GM12878 (cell line): ENCODE results near the gene INF2. TPM values are rescaled to one million over a fixed set of nuclear protein-coding genes. Genes with fewer than 3 reads are reported as not detected.

Experiments used
- ATAC-seq: fragments of 200-7000 bp; cut with Tn5 transposase; 3 replicates; pipeline ENCODE4 v1.9.1; 2020; ENCODE audit warnings: mild to moderate bottlenecking, moderate library complexity
- BruUV-seq: library from RNA; stranded (reverse); fragments of 400-500 nt; replicated peaks from 2 replicates; lab custom pipeline; 2021; lab: Mats Ljungman, UMichigan
- CTCF ChIA-PET: fragments of 300-600 bp; sonication (Branson Sonifier 250); formaldehyde crosslinking; extraction: SDS; loops from one replicate; lab custom pipeline; 2021; ENCODE audit warnings: inconsistent platforms; lab: Yijun Ruan, JAX
- POLR2A ChIA-PET: fragments of 350-600 bp; formaldehyde crosslinking; extraction: SDS; loops from one replicate; lab custom pipeline; 2021; ENCODE audit warnings: inconsistent platforms; lab: Charles Lee
- RAD21 ChIA-PET: fragments of 300-600 bp; sonication (Branson Sonifier 250); formaldehyde crosslinking; loops from one replicate; lab custom pipeline; 2023; ENCODE audit warnings: antibody characterized with exemption; ENCODE audit not compliant: unreplicated experiment; lab: Charles Lee
- SMC1A ChIA-PET: fragments of 300-600 bp; sonication (Branson Sonifier 250); formaldehyde crosslinking; loops from one replicate; lab custom pipeline; 2023; ENCODE audit not compliant: unreplicated experiment, uncharacterized antibody; lab: Charles Lee
- DNase-seq: peaks from one replicate; pipeline ENCODE4 v3.0.0-alpha.2; 2011; ENCODE audit warnings: low read depth, low spot score
- FAIRE-seq: peaks from 3 replicates; lab custom pipeline; 2011; peaks lifted over from hg19 to GRCh38; lab: Jason Lieb, UNC
- H2AFZ ChIP-seq: 2 replicates; pipeline ENCODE4 v1.6.0; 2011; ENCODE audit warnings: low read depth, low read length, control low read depth; ENCODE audit not compliant: control insufficient read depth
- H3K27ac ChIP-seq: 2 replicates; pipeline ENCODE4 v1.5.1; 2011; ENCODE audit warnings: control low read depth; ENCODE audit not compliant: control insufficient read depth, insufficient read depth
- H3K27me3 ChIP-seq, 2 experiments: replicated peaks in 1 of 2; 2 replicates each; pipeline versions ENCODE4 v1.6.0 to v1.6.1; 2011; ENCODE audit warnings: low read length in 1 of 2; ENCODE audit not compliant: control insufficient read depth in 2 of 2, insufficient read depth in 2 of 2
- H3K36me3 ChIP-seq, 2 experiments: 2 replicates each; pipeline ENCODE4 v1.5.1; 2011; ENCODE audit warnings: low read length in 1 of 2; ENCODE audit not compliant: control insufficient read depth in 2 of 2, insufficient read depth in 2 of 2
- H3K4me1 ChIP-seq: 2 replicates; pipeline ENCODE4 v1.6.1; 2011; ENCODE audit warnings: mild to moderate bottlenecking, low read length, moderate library complexity, mixed read lengths; ENCODE audit not compliant: control insufficient read depth, insufficient read depth
- H3K4me2 ChIP-seq: 2 replicates; pipeline ENCODE4 v1.6.0; 2011; ENCODE audit warnings: control low read depth; ENCODE audit not compliant: control insufficient read depth, insufficient read depth
- H3K4me3 ChIP-seq: fragments of 200-600 bp; sonication (generic); 2 replicates; pipeline ENCODE4 v1.5.1; 2016
- H3K79me2 ChIP-seq: 2 replicates; pipeline ENCODE4 v1.6.0; 2011; ENCODE audit warnings: low read length; ENCODE audit not compliant: control insufficient read depth, insufficient read depth
- H3K9ac ChIP-seq: 2 replicates; pipeline ENCODE4 v1.8.0; 2011; ENCODE audit warnings: low read length, control low read depth, mixed read lengths; ENCODE audit not compliant: control insufficient read depth, insufficient read depth
- H3K9me3 ChIP-seq: replicated peaks from 3 replicates; pipeline ENCODE4 v1.5.1; 2011; ENCODE audit warnings: mild to moderate bottlenecking, low read length; ENCODE audit not compliant: control insufficient read depth, insufficient read depth
- H4K20me1 ChIP-seq: 2 replicates; pipeline ENCODE4 v1.6.0; 2011; ENCODE audit not compliant: control insufficient read depth, insufficient read depth
- CHD2 ChIP-seq: IDR thresholded peaks from 2 replicates; pipeline ENCODE4 v1.6.1; 2011; ENCODE audit warnings: low read depth, low read length, improper control_type of control experiment, borderline replicate concordance
- HDAC2 ChIP-seq: fragments of 200-600 bp; sonication (generic); IDR thresholded peaks from 2 replicates; pipeline ENCODE4 v1.6.1; 2017
- MTA3 ChIP-seq: IDR thresholded peaks from 2 replicates; pipeline ENCODE4 v1.6.1; 2012; ENCODE audit warnings: low read length, inconsistent platforms, borderline replicate concordance
- NBN ChIP-seq: fragments of 450-650 bp; IDR thresholded peaks from 2 replicates; pipeline ENCODE4 v1.6.1; 2016
- POLR2A ChIP-seq: IDR thresholded peaks from 2 replicates; pipeline ENCODE4 v1.6.1; 2011; ENCODE audit warnings: low read depth, mild to moderate bottlenecking, low read length
- RUNX3 ChIP-seq: IDR thresholded peaks from 2 replicates; pipeline ENCODE4 v1.6.1; 2012; ENCODE audit warnings: low read length, inconsistent platforms
- SMAD5 ChIP-seq: IDR thresholded peaks from 2 replicates; pipeline ENCODE4 v1.6.1; 2016; ENCODE audit warnings: antibody characterized with exemption, low read depth
- SUZ12 ChIP-seq: fragments of 200-600 bp; sonication (generic); IDR thresholded peaks from one replicate; pipeline ENCODE4 v1.6.1; 2018; ENCODE audit warnings: antibody characterized with exemption, mild to moderate bottlenecking; ENCODE audit not compliant: unreplicated experiment
- WGBS: methylation state at CpG from one replicate; pipeline ENCODE4 v1.1.6; 2016; ENCODE audit warnings: low lambda C conversion rate; ENCODE audit not compliant: insufficient replicate concordance, insufficient coverage; ENCODE audit errors: missing lambda C conversion rate; 5-methylcytosine and 5-hydroxymethylcytosine counted together
- in situ Hi-C: fragments of 300-500 bp; cut with MboI; formaldehyde crosslinking; loops from 9 replicates; pipeline ENCODE4 v1.14.3; 2018; ENCODE audit warnings: mixed read lengths
- intact Hi-C: fragments of 100-400 bp; cut with micrococcal nuclease; formaldehyde crosslinking; loops from one replicate; pipeline ENCODE4 v1.14.2; 2022; ENCODE audit not compliant: unreplicated experiment
- polyA plus RNA-seq, 11 experiments: library from polyadenylated mRNA; depleted of rRNA in 4 of 11; unstranded in 6 of 11; stranded (reverse) in 5 of 11; fragments of >200 nt; fragmentation: Nextera tagmentation in 4 of 11; fragmentation: Illumina TruSeq in 1 of 11; extraction: Ambion mirVana in 4 of 11; extraction: Trizol in 1 of 11; gene quantifications; 1 replicate in 1 of 11; 2 replicates in 10 of 11; pipeline versions ENCODE4 v1.2.1 to v1.2.3, GENCODE V29; 2011 to 2016; ENCODE audit warnings: inconsistent platforms in 2 of 11, missing spikeins in 2 of 11, low read depth in 1 of 11
- total RNA-seq, 4 experiments: library from RNA; depleted of rRNA in 3 of 4; stranded (reverse); fragments of >200 nt in 3 of 4; fragmentation: Illumina TruSeq in 1 of 4; extraction: Trizol in 1 of 4; gene quantifications; 2 replicates each; pipeline versions ENCODE4 v1.2.1 to v1.2.3, GENCODE V29; 2013 to 2021
- TF ChIP-seq, protein P1 (sequence below): IDR thresholded peaks from 2 replicates; pipeline ENCODE4 v1.6.1; 2012; ENCODE audit warnings: low read length, inconsistent platforms
- TF ChIP-seq, protein P2 (sequence below): fragments of 450-650 bp; conservative IDR thresholded peaks from 2 replicates; pipeline ENCODE4 v1.6.1; 2017; ENCODE audit warnings: mild to moderate bottlenecking, moderate library complexity
- TF ChIP-seq, protein P3 (sequence below): IDR thresholded peaks from 2 replicates; pipeline ENCODE4 v1.6.1; 2012; ENCODE audit warnings: low read depth, low read length, improper control_type of control experiment

Gene INF2
- total and polyA plus RNA-seq, 10 of the 15 experiments (the other 5 are each of a cell fraction or from before 2014, with no cell fraction given), result 0.72 to 43.2 (median 8.3) TPM

DNA sequence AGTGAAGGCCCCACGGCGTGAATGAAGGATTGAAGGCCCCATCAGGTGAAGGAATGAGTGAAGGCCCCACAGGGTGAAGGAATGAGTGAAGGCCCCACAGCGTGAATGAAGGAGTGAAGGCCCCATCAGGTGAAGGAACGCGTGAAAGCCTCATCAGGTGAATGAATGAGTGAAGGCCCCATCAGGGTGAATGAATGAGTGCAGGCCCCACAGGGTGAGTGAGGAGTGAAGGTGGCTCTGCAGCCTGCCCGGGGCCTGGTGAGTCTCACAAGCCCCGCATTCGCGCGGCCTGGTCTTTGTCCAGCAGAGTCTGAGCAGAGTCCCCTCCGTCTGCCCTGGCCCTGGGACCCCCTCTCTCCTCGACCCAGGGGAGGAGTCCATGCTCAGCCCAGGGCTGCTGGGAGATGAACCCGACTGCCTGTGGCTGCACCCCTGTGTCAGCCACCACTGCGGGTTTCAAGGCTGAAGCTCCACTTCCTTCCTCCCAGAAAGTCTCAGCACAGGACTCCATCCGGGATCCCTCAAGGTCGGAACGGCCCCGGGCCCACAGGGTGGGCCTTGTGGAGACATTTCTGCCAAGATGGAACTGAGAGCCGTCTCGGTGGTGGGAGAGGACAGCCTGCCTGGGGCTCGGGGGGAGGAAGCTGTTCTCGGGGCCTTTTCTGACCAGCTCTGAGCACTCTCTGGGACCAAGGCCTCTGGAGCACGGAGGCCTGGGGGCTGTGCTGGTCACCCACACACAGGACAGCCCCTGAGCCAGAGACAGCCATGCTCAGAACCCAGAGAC, 47.5 kb upstream of the INF2 start:
- Histone ChIP-seq H3K27me3 (no peaks in the 10 kb centered on the region), H3K4me1 (no peaks in the 10 kb centered on the region), H3K36me3 (no peaks in the 10 kb centered on the region), H3K27ac (no peak overlapping the region), H4K20me1 (no peaks in the 10 kb centered on the region), H2AFZ (no peak overlapping the region), H3K9ac (no peak overlapping the region), H3K4me2 (no peak overlapping the region), H3K79me2 (no peaks in the 10 kb centered on the region), H3K9me3 (peaks cover 3% of the 10 kb centered on the region; the same call in 2 of the 3 replicates), H3K4me3 (no peak overlapping the region)
- WGBS, result 40% methylated on average over 23 of the region's 23 CpGs
- in situ Hi-C loops, result no loop called here
- no peak for DNase-seq
- FAIRE-seq, result no peak
- TF ChIP-seq CHD2, result no peak
- TF ChIP-seq, protein P1, sequence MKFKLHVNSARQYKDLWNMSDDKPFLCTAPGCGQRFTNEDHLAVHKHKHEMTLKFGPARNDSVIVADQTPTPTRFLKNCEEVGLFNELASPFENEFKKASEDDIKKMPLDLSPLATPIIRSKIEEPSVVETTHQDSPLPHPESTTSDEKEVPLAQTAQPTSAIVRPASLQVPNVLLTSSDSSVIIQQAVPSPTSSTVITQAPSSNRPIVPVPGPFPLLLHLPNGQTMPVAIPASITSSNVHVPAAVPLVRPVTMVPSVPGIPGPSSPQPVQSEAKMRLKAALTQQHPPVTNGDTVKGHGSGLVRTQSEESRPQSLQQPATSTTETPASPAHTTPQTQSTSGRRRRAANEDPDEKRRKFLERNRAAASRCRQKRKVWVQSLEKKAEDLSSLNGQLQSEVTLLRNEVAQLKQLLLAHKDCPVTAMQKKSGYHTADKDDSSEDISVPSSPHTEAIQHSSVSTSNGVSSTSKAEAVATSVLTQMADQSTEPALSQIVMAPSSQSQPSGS, result no peak
- TF ChIP-seq SMAD5, result no peak
- no peak for TF ChIP-seq NBN
- TF ChIP-seq SUZ12, result no peak
- no peak for TF ChIP-seq MTA3
- TF ChIP-seq, protein P2, sequence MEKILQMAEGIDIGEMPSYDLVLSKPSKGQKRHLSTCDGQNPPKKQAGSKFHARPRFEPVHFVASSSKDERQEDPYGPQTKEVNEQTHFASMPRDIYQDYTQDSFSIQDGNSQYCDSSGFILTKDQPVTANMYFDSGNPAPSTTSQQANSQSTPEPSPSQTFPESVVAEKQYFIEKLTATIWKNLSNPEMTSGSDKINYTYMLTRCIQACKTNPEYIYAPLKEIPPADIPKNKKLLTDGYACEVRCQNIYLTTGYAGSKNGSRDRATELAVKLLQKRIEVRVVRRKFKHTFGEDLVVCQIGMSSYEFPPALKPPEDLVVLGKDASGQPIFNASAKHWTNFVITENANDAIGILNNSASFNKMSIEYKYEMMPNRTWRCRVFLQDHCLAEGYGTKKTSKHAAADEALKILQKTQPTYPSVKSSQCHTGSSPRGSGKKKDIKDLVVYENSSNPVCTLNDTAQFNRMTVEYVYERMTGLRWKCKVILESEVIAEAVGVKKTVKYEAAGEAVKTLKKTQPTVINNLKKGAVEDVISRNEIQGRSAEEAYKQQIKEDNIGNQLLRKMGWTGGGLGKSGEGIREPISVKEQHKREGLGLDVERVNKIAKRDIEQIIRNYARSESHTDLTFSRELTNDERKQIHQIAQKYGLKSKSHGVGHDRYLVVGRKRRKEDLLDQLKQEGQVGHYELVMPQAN, result no peak
- TF ChIP-seq HDAC2, result no peak
- no peak for TF ChIP-seq RUNX3
- TF ChIP-seq, protein P3, sequence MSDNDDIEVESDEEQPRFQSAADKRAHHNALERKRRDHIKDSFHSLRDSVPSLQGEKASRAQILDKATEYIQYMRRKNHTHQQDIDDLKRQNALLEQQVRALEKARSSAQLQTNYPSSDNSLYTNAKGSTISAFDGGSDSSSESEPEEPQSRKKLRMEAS, result no peak
- no peak for TF ChIP-seq POLR2A
- no peak for ATAC-seq
- intact Hi-C loops, result loop anchor here (5.0 kb wide), 1 partner anchor 550 kb away; no protein-coding TSS in a partner anchor
- ChIA-PET POLR2A (no interaction called here), RAD21 (no interaction called here), CTCF (interaction anchor here (1.3 kb wide), 1 partner anchor 564 kb away, joined by 7 read pairs; no protein-coding TSS in a partner anchor), SMC1A (interaction anchor here (1.0 kb wide), 1 partner anchor 39 kb away, joined by 3 read pairs; no protein-coding TSS in a partner anchor)
- no TSS peak for BruUV-seq
